Cardiac muscle cell (in vitro differentiated cells and primary cell): ENCODE data around the gene DSP. TPM values are rescaled to one million over a fixed set of nuclear protein-coding genes. Genes with fewer than 3 reads are reported as not detected.

Source experiments
- DNase-seq, 2 donors: peaks; one replicate each; pipeline versions ENCODE4 v3.0.0 to v3.0.0-alpha.2; 2010 to 2017; ENCODE audit warnings: low read depth in 1 of 2, low spot score in 1 of 2
- H3K27ac ChIP-seq: fragments of 200-600 bp; sonication (generic); 2 replicates; pipeline ENCODE4 v1.5.1; 2016
- H3K27me3 ChIP-seq: fragments of 200-600 bp; sonication (generic); 2 replicates; pipeline ENCODE4 v1.6.0; 2016; ENCODE audit warnings: control low read depth
- H3K36me3 ChIP-seq: fragments of 200-600 bp; sonication (generic); 2 replicates; pipeline ENCODE4 v1.5.1; 2016; ENCODE audit warnings: control low read depth
- H3K4me1 ChIP-seq: fragments of 200-600 bp; sonication (generic); 2 replicates; pipeline ENCODE4 v1.8.1; 2017; ENCODE audit warnings: low read depth, mild to moderate bottlenecking, mixed run types
- H3K4me3 ChIP-seq: fragments of 200-600 bp; sonication (generic); 2 replicates; pipeline ENCODE4 v1.5.1; 2016; ENCODE audit warnings: mild to moderate bottlenecking
- H3K9me3 ChIP-seq: fragments of 200-600 bp; sonication (generic); 2 replicates; pipeline ENCODE4 v1.5.1; 2017; ENCODE audit warnings: low read depth, mild to moderate bottlenecking, control low read depth
- polyA plus RNA-seq: library from polyadenylated mRNA; unstranded; fragments of >200 nt; fragmentation: Nextera tagmentation; extraction: Ambion mirVana; gene quantifications from 2 replicates; pipeline ENCODE4 v1.2.1, GENCODE V29; 2016
- total RNA-seq: library from RNA; depleted of rRNA; stranded (reverse); fragments of >200 nt; gene quantifications from 2 replicates; pipeline ENCODE4 v1.2.3, GENCODE V29; 2016
- TF ChIP-seq, protein P1 (sequence below): IDR thresholded peaks from 2 replicates; pipeline ENCODE4 v1.5.1; 2012; ENCODE audit warnings: low read depth, mild to moderate bottlenecking, low read length

DSP gene
- total and polyA plus RNA-seq, 2 experiments from 2014 or later, result 154 to 362 TPM

DNA sequence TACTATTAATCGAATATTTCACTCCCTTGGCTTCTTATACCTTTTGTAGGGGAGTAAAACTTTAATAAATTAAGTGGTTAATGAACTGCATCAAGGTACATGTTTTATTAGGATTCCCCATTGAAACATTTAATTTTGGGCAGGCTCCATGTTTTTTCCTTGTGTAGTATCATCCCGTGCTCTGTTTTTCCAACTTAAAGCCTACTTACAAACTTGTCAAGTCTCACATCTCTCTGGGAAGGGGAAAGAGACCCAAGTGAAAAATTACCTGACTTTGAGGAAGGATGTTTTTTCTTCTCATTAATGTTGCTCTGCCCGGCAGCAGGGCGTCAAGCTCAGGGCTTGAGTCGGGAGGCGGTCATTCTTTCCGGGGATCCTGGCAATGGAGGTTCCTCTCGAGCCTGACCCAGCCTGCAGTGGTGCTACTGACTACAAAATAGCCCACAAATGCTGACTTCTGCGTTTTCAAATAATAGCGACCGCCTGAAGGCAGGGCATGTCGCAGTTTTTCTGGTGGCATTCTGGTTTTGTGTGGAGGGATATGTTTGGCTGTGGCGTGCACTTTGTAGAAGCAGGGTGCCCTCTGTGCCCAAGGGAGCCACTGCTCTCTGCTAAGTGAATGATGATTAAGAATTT, 2.4 kb downstream of the DSP start:
- H3K4me1 ChIP-seq, result peaks cover 35% of the 10 kb centered on the region
- TF ChIP-seq, protein P1, sequence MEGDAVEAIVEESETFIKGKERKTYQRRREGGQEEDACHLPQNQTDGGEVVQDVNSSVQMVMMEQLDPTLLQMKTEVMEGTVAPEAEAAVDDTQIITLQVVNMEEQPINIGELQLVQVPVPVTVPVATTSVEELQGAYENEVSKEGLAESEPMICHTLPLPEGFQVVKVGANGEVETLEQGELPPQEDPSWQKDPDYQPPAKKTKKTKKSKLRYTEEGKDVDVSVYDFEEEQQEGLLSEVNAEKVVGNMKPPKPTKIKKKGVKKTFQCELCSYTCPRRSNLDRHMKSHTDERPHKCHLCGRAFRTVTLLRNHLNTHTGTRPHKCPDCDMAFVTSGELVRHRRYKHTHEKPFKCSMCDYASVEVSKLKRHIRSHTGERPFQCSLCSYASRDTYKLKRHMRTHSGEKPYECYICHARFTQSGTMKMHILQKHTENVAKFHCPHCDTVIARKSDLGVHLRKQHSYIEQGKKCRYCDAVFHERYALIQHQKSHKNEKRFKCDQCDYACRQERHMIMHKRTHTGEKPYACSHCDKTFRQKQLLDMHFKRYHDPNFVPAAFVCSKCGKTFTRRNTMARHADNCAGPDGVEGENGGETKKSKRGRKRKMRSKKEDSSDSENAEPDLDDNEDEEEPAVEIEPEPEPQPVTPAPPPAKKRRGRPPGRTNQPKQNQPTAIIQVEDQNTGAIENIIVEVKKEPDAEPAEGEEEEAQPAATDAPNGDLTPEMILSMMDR, result no peak
- H3K36me3 ChIP-seq, result peaks cover 4% of the 10 kb centered on the region
- DNase-seq, result peak in 1 of 2 donors; percentile 43
- H3K9me3 ChIP-seq, result no peaks in the 10 kb centered on the region
- H3K27ac ChIP-seq, result peak overlapping the region; percentile 97
- H3K4me3 ChIP-seq, result peak overlapping the region; percentile 76
- H3K27me3 ChIP-seq, result no peaks in the 10 kb centered on the region

DNA sequence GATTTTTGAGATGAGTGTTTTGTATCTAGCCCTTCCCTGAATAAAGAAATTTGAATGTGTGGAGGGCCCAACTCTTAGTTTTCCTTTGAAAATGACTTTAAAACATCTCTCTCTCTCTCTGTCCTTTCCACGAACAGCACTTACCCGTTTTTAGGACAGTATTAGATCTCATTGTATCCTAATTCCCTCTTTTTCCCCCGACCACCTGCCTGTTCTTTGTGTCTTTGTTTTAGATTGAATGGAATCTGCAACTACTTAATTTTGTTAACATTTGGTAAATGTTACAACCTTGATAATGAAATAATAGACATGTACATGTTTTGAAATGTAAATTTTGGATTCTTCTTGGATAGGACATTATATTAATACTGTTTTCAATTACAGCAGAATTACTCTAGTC, 3.1 kb downstream of the DSP start:
- DNase-seq, result no peak
- Histone ChIP-seq H3K27ac (peak overlapping the region; percentile 59), H3K36me3 (peaks cover 4% of the 10 kb centered on the region), H3K9me3 (no peaks in the 10 kb centered on the region), H3K27me3 (no peaks in the 10 kb centered on the region), H3K4me1 (peaks cover 34% of the 10 kb centered on the region), H3K4me3 (peak overlapping the region; percentile 76)
- TF ChIP-seq, protein P1, result no peak

DNA sequence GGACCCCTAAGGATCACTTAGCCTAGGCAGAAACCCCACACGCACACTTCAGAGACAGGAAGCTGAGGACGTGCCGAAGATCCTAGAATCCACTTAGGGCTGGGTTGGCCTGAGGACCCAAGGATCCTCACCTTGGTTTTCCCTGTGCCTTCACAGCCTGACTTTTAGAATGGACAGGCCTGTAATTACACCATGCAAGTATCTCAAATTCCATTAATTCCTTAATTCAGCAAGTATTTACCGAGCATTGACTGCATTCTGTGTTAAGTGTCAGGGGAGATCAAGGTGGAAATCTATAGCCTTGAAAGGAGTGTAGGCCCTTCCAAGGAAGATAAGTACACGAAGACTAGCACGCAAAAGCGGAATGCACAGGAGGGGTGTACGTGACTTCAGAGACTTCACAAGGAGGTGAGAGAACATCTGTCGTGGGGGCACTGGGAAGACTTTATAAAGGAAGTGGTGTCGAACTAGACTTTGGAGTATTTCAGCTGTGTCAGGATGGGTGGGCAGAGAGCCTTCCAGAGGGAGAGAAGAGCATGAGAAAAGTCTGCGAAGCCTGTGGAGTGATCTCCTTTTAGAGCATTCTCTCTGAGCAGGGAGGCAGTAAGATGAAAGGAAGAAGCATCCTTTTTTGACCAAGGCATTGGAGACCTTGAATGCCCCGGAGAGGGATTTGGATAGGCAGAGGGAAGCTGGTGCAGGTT, 4.0 kb downstream of the DSP start:
- TF ChIP-seq, protein P1, result no peak
- Histone ChIP-seq H3K27me3 (no peaks in the 10 kb centered on the region), H3K27ac (peak overlapping the region; percentile 59), H3K36me3 (peaks cover 4% of the 10 kb centered on the region), H3K4me3 (peak overlapping the region; percentile 76), H3K9me3 (no peaks in the 10 kb centered on the region), H3K4me1 (peaks cover 34% of the 10 kb centered on the region)
- no peak for DNase-seq

DNA sequence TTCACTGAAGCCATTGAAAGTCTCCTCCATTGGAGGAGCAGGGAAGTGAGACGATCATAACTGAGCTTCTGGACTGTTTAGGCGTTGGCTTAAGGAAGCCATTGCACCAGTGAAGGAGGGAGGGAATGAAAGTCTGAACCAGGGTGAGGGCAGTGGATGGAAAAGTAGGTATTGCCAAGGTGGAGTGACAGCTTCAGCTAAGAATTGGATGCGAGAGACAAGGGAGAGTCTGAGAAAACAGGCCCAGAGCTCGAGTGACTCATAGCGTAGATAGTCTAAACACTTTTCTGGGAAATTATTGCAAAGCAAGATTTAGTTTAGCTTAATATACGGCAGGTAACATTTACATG, 4.5 kb downstream of the DSP start:
- no peak for DNase-seq
- Histone ChIP-seq H3K4me3 (no peak overlapping the region), H3K36me3 (peaks cover 4% of the 10 kb centered on the region), H3K27ac (peak overlapping the region; percentile 59), H3K4me1 (peaks cover 34% of the 10 kb centered on the region), H3K27me3 (no peaks in the 10 kb centered on the region), H3K9me3 (no peaks in the 10 kb centered on the region)
- TF ChIP-seq, protein P1, result no peak

DNA sequence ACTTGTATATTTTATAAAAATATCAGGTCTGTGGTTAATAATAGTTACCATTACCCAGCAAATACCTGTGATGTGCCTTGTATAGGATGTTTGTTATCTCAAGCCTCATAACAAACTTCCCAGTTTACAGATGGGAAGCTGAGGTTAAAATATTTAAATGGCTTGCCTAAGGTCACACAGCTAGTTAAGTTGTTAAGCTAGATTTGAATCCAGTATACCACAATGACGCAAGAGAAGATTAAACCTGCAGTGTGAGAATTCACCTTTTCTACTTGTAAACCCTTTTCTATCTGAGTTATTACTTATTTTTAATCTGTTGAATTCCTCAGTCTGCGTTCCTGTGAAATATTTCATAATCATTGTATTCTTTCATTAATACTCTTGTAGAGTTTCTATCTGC, 4.9 kb downstream of the DSP start:
- Histone ChIP-seq H3K4me1 (peaks cover 34% of the 10 kb centered on the region), H3K9me3 (no peaks in the 10 kb centered on the region), H3K36me3 (peaks cover 4% of the 10 kb centered on the region), H3K27ac (peak overlapping the region; percentile 19), H3K27me3 (no peaks in the 10 kb centered on the region), H3K4me3 (no peak overlapping the region)
- TF ChIP-seq, protein P1, result no peak
- no peak for DNase-seq
